GM23248 (cell line): Measurements from ENCODE around the gene RPGRIP1.

Experiments
- EZH2 ChIP-seq: fragments of 200-600 bp; sonication (generic); IDR thresholded peaks from 2 replicates; pipeline ENCODE4 v1.6.1; 2018; ENCODE audit warnings: antibody characterized with exemption, mild to moderate bottlenecking; ENCODE audit not compliant: insufficient read depth, poor library complexity, severe bottlenecking
- EZH2phosphoT487 ChIP-seq: fragments of 200-600 bp; sonication (generic); IDR thresholded peaks from 2 replicates; pipeline ENCODE4 v1.6.1; 2018; ENCODE audit warnings: antibody characterized with exemption, moderate library complexity, mild to moderate bottlenecking, low read depth; ENCODE audit not compliant: insufficient read depth

DNA sequence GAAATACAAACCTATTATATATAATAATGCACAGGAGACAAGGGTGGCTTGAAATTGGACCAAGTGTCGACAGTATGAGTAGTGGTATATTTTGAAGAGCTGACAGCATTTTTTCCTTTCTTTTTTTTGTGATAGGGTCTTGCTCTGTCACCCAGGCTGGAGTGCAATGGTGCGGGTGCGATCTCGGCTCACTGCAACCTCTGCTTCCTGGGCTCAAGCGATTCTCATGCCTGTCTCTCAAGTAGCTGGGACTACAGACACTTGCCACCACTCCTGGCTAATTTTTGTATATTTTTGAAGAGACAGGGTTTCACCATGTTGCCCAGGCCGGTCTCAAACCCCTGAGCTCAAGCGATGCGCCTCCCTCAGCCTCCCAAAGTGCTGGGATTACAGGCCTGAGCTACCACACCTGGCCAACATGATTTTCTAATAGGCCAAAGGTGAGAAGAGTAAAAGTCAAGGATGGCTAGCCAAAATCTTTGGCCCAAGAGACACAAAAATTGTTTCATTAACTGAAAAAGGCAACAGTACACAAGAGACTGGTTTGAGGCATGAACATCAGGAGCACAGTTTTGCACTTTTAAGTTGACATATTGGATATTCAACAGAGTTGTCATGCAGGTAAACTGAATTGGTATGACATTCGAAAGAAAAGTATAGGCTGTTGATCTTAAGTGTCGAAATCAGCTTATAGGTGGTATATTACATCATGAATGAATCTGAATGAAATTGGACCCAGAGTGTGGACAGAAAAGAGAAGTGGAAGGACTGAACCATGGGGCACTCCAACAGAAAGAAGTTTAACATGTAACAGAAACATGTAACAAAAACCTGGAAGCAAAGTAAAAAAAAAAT is 23.1 kb upstream of the RPGRIP1 start:
- TF ChIP-seq EZH2, result no peak
- TF ChIP-seq EZH2phosphoT487, result no peak
